Panc1 (cell line): ENCODE measurements around the gene MASP2.

Source experiments
- POLR2AphosphoS5 ChIP-seq: IDR thresholded peaks from 2 replicates; pipeline ENCODE4 v1.6.1; 2012; ENCODE audit warnings: mild to moderate bottlenecking, low read depth, low read length, moderate library complexity
- SIN3A ChIP-seq: IDR thresholded peaks from 2 replicates; pipeline ENCODE4 v1.6.1; 2012; ENCODE audit warnings: low read depth, mild to moderate bottlenecking, low read length, moderate library complexity, borderline replicate concordance; ENCODE audit not compliant: insufficient read depth
- TF ChIP-seq, protein P1 (sequence below): fragments of 450-650 bp; IDR thresholded peaks from 2 replicates; pipeline ENCODE4 v1.5.1; 2017; ENCODE audit warnings: mild to moderate bottlenecking

DNA sequence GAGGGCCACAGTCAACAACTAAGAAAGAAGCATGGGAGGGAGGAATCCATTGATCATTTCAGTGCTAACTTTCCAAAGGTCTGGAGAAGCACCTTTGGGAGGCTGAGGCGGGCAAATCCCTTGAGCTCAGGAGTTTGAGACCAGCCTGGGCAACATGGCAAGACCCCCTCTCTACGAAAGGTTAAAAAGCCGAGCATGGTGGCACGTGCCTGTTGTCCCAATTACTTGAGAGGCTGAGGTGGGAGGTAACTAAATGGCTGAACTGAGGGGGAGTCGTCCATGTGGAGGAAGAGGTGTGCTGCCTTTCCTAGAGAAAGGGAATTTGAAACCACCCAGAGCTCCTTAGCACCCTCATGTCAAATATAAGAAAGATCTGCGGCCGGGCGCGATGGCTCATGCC is 16.2 kb downstream of the MASP2 start:
- TF ChIP-seq, protein P1, sequence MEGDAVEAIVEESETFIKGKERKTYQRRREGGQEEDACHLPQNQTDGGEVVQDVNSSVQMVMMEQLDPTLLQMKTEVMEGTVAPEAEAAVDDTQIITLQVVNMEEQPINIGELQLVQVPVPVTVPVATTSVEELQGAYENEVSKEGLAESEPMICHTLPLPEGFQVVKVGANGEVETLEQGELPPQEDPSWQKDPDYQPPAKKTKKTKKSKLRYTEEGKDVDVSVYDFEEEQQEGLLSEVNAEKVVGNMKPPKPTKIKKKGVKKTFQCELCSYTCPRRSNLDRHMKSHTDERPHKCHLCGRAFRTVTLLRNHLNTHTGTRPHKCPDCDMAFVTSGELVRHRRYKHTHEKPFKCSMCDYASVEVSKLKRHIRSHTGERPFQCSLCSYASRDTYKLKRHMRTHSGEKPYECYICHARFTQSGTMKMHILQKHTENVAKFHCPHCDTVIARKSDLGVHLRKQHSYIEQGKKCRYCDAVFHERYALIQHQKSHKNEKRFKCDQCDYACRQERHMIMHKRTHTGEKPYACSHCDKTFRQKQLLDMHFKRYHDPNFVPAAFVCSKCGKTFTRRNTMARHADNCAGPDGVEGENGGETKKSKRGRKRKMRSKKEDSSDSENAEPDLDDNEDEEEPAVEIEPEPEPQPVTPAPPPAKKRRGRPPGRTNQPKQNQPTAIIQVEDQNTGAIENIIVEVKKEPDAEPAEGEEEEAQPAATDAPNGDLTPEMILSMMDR: no peak
- TF ChIP-seq POLR2AphosphoS5: no peak; the same call in 1 of the 2 replicates
- no peak for TF ChIP-seq SIN3A
